GM13977 (cell line): ENCODE measurements around the gene RER1.

Experiments
- DNase-seq: peaks from one replicate; pipeline ENCODE4 v3.0.0; 2012; ENCODE audit warnings: low spot score
- CTCF ChIP-seq: IDR thresholded peaks from 2 replicates; pipeline ENCODE4 v1.5.1; 2012; ENCODE audit warnings: mild to moderate bottlenecking, control low read depth; ENCODE audit not compliant: insufficient read depth; ENCODE audit errors: extremely low read depth, missing control alignments
- in situ Hi-C: fragments of 300-500 bp; cut with MboI; formaldehyde crosslinking; loops from one replicate; pipeline ENCODE4 v1.12.0; 2022; ENCODE audit warnings: low sequenced_read_pairs, low pct_unique_long_range_greater_than_20kb, mixed read lengths, inconsistent platforms; ENCODE audit not compliant: unreplicated experiment

The RER1 gene

GRCh38 chr1:2345297-2346075 is 46.2 kb upstream of the RER1 start:
- no peak for TF ChIP-seq CTCF
- no peak for DNase-seq
- in situ Hi-C loops: no loop called here

DNA sequence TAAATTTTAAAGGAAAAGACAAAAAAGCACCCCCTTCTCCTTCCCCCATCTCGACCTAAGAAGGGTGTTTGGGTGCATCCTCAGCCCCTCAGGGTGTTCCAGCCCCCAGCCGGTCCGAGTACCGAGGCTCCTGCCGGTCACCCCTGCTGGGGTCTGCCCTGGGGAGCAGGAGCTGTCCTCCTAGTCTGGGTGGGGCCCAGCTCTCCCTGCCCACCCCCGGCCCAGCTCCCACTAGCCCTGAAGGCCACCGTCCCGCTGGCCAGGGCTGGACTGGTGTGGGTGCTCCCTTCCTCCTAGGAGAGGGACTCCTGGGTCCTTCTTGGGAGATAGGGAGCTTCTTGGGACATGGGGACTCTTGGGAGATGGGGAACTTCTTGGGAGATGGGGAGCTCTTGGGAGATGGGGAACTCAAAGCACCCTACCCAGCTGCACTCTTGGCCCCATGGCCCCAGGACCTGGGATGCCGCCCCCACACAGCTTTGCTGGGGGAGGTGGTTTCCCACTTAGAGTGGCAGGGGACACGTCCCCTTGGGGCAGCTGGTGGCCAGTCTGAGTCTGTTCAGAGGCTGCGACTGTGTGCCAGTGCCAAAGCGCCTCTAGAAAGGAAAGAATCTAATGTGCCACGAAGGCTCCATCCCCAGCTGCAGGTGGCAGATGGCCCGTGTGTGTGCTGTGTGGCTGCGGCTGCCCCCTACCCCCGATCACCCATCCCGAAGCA is 44.8 kb upstream of the RER1 start:
- DNase-seq: no peak
- TF ChIP-seq CTCF: no peak
- in situ Hi-C loops: no loop called here

GRCh38 chr1:2347409-2347785 is 44.2 kb upstream of the RER1 start:
- TF ChIP-seq CTCF: no peak
- DNase-seq: no peak
- in situ Hi-C loops: no loop called here

DNA sequence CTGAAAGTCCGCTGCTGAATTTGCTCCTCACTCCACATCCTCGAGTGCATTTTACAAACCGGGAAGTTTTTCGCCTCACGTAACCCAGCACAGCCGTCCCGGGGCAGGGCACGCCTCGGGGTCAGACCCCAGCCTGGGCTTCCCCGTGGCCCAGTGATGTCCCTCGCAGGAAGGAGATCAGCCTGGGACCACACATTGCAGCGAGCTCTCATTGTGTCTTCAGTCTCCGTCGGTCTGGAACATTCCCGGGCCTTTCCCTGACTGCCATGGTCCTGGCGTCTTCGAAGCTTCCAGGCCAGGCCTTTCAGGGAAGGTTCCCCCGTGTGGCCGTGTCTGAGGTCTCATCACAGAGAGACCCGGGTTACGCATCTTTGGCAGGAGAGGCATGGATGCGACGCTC is 43.7 kb upstream of the RER1 start:
- TF ChIP-seq CTCF: no peak
- DNase-seq: no peak
- in situ Hi-C loops: no loop called here

DNA sequence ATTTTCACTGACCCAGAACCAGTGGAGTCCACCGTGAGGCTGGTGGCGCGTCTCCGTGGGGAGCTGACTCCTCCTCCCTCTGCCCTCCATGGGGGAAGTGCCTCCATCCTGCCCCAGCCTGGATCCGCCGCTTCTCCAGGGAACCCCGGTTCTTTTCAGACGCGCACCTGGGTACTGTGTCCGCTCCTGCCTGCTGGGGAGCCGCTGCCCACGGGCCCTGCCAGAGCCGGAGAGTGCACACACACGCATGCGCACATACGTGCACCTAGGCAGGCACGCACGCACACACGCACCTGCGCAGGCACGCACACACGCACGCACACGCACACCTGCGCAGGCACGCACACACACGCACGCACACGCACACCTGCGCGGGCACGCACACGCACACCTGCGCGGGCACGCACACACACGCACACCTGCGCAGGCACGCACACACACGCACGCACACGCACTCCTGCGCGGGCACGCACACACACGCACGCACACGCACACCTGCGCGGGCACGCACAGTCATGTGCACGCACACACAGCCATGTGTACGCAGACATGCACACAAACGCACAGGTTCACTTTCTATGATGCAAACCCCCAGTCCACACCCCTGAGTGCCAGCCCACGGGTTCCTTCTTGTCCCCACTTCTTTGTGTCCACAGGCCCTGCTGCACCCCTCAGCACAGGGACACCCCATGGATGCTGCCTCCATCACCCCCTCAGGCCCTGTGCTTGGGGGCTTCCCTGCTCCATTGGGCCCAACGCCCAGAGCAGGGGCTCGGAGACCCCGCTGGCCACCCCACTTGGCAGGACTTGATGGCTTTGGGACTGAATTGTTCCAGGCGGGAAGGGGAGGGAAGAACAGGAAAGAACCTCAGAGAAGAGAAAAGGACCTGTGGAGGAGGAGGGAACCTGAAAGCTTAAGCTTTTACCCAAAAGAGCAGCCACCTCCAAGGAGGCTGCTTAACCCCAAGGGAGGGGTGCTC is 43.0 kb upstream of the RER1 start:
- TF ChIP-seq CTCF: no peak
- no peak for DNase-seq
- in situ Hi-C loops: no loop called here

DNA sequence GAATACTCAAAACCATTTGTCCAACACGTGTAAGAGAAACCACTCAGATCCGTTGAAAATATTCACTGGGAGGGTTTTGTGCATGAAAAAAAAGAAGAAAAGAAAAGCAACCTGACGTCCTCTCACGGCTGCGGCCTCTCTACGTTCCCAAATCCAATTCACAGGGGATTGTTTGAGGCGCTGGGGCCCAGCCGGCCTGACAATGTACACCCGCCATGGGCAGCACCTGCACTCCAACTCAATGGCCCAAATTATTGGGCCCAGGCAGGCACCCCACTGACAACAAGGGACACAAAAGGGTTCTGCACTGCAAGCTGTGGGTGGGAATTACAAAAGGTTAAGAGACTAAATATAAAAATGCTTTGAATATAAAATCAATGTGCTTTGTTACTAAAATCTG is 41.8 kb upstream of the RER1 start:
- DNase-seq: no peak
- in situ Hi-C loops: no loop called here
- TF ChIP-seq CTCF: no peak
